Dedifferentiated amniotic fluid mesenchymal stem cell (primary cell): ENCODE results near the gene SLC8B1.
"Not testable (repeated sequence)": the region's sequence is repeated elsewhere in the genome, so short reads cannot be mapped to it uniquely, and the experiment has no call there.

Experiments used
- DNase-seq: peaks from one replicate; pipeline ENCODE4 v3.0.0-alpha.2; 2016; ENCODE audit errors: extremely low spot score

The SLC8B1 gene

GRCh38 chr12:113358381-113359132 lies 23.6 kb upstream of the SLC8B1 start, which contains the start of gene PLBD2:
TSS of gene PLBD2 (plus strand) at chr12:113358587. CDS start at chr12:113358601, 14 bp downstream.
- peak; percentile 76 for DNase-seq

- not testable (repeated sequence) for DNase-seq
These were observed 19.3 kb upstream of the SLC8B1 start for GRCh38 chr12:113354192-113354591.

GRCh38 chr12:113351089-113351488 lies 16.2 kb upstream of the SLC8B1 start:
- no peak for DNase-seq

GRCh38 chr12:113348849-113349536 lies 14.1 kb upstream of the SLC8B1 start:
- DNase-seq, result no peak

GRCh38 chr12:113347892-113348291 lies 13.0 kb upstream of the SLC8B1 start:
- no peak for DNase-seq

- DNase-seq, result no peak
These were observed 12.2 kb upstream of the SLC8B1 start for GRCh38 chr12:113347107-113347506.

GRCh38 chr12:113346353-113346752 lies 11.4 kb upstream of the SLC8B1 start:
- no peak for DNase-seq

GRCh38 chr12:113345318-113345717 lies 10.4 kb upstream of the SLC8B1 start:
- DNase-seq, result no peak

- DNase-seq, result no peak
These were observed 6.6 kb upstream of the SLC8B1 start for GRCh38 chr12:113341535-113341934.

GRCh38 chr12:113340061-113340460 lies 5.2 kb upstream of the SLC8B1 start:
- DNase-seq, result no peak

GRCh38 chr12:113339540-113339939 lies 4.6 kb upstream of the SLC8B1 start:
- no peak for DNase-seq

GRCh38 chr12:113333877-113334785 lies 778 bp downstream of the SLC8B1 start:
- no peak for DNase-seq

GRCh38 chr12:113333418-113333750 lies 1.5 kb downstream of the SLC8B1 start:
- no peak for DNase-seq

GRCh38 chr12:113332688-113333417 lies 2.1 kb downstream of the SLC8B1 start:
- DNase-seq, result no peak

- DNase-seq, result no peak
These were observed 4.4 kb downstream of the SLC8B1 start for GRCh38 chr12:113330505-113330904.

- no peak for DNase-seq
These were observed 5.0 kb downstream of the SLC8B1 start for GRCh38 chr12:113329791-113330417.

GRCh38 chr12:113329022-113329790 lies 5.7 kb downstream of the SLC8B1 start:
- no peak for DNase-seq

- no peak for DNase-seq
These were observed 6.5 kb downstream of the SLC8B1 start for GRCh38 chr12:113328368-113328889.

- DNase-seq, result no peak
These were observed 8.0 kb downstream of the SLC8B1 start for GRCh38 chr12:113326775-113327395.

- DNase-seq, result peak; percentile 85
These were observed 9.0 kb downstream of the SLC8B1 start for GRCh38 chr12:113325916-113326315.
